Measurements from ENCODE around the gene NOL12. TPM values are rescaled to one million over a fixed set of nuclear protein-coding genes. Genes with fewer than 3 reads are reported as not detected.

NOL12 gene
- total RNA-seq, 1 experiment from 2014 or later: 32.9 TPM

DNA sequence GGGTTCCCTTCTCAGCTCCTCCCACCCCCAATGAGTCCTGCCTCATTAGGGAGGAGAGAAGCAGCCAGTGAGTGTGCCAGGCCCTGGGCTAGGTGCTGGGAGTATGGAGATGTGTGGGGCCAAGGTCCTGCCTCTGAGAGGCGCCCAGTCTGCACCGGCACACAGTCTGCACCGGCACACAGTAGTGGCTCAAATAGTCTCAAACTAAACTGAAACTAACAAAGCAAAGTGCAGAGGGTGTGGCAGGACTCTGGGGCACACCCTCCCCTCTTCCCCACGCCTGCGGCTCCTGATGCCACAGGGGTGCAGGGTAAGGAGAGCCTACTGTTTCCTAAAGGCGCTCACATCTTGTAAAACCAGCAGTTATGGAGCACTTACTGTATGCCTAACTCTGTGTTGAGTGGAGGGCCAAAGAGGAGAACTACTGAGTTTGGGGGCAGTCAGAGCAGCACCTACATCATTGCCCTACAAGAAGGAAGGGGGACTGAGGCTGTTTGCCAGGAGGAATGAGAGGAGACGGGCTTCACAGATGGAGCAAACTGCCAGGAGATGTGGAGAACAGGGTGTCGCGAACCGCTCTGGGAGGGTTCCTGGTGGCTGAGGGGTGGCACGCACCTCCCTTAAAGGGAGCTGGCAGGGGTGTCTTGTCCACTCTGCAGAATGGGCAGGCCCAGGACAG is 47.6 kb upstream of the NOL12 start:
- ATAC-seq (peak; percentile 3; the same call in 1 of the 2 replicates), DNase-seq (no peak)
- Histone ChIP-seq H3K36me3 (ENCODE audit: low read depth, low read length) (no peaks in the 10 kb centered on the region), H4K20me1 (ENCODE audit: low read length) (no peaks in the 10 kb centered on the region), H3K4me3 (ENCODE audit: low read length) (no peak overlapping the region), H3K9ac (ENCODE audit: low read length) (no peak overlapping the region), H3K27me3 (ENCODE audit: low read length) (no peaks in the 10 kb centered on the region), H3K4me1 (ENCODE audit: insufficient read depth, low read length) (peaks cover 9% of the 10 kb centered on the region; the same call in 1 of the 2 replicates), H3K27ac (ENCODE audit: low read length) (no peak overlapping the region), H2AFZ (ENCODE audit: low read length) (no peak overlapping the region), H3K9me3 (ENCODE audit: low read length) (no peaks in the 10 kb centered on the region), H3K4me2 (ENCODE audit: low read length) (no peak overlapping the region), H3K9me2 (replicated peaks; ENCODE audit: low read length) (no peaks in the 10 kb centered on the region), H3K79me2 (ENCODE audit: low read length) (0 out of 2 replicates have a peak, but pooled peaks cover 6% of the 10 kb centered on the region), H3F3A (ENCODE audit: low read length, unreplicated experiment) (no peaks in the 10 kb centered on the region)
- intact Hi-C loops (cut with micrococcal nuclease): no loop called here
- POLR2A ChIA-PET (ENCODE audit: unreplicated experiment): no interaction called here
- CTCF ChIA-PET: no interaction called here
- TF ChIP-seq, protein P1, sequence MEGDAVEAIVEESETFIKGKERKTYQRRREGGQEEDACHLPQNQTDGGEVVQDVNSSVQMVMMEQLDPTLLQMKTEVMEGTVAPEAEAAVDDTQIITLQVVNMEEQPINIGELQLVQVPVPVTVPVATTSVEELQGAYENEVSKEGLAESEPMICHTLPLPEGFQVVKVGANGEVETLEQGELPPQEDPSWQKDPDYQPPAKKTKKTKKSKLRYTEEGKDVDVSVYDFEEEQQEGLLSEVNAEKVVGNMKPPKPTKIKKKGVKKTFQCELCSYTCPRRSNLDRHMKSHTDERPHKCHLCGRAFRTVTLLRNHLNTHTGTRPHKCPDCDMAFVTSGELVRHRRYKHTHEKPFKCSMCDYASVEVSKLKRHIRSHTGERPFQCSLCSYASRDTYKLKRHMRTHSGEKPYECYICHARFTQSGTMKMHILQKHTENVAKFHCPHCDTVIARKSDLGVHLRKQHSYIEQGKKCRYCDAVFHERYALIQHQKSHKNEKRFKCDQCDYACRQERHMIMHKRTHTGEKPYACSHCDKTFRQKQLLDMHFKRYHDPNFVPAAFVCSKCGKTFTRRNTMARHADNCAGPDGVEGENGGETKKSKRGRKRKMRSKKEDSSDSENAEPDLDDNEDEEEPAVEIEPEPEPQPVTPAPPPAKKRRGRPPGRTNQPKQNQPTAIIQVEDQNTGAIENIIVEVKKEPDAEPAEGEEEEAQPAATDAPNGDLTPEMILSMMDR (conservative IDR thresholded peaks at IDR 0.05; ENCODE audit: low read depth, low read length): no peak
- TF ChIP-seq EZH2 (IDR thresholded peaks at IDR 0.05; ENCODE audit: low read length, unreplicated experiment) (no peak), EZH2phosphoT487 (IDR thresholded peaks at IDR 0.05; ENCODE audit: borderline replicate concordance, low read length) (no peak)
- BruUV-seq (replicated peaks): no TSS peak

DNA sequence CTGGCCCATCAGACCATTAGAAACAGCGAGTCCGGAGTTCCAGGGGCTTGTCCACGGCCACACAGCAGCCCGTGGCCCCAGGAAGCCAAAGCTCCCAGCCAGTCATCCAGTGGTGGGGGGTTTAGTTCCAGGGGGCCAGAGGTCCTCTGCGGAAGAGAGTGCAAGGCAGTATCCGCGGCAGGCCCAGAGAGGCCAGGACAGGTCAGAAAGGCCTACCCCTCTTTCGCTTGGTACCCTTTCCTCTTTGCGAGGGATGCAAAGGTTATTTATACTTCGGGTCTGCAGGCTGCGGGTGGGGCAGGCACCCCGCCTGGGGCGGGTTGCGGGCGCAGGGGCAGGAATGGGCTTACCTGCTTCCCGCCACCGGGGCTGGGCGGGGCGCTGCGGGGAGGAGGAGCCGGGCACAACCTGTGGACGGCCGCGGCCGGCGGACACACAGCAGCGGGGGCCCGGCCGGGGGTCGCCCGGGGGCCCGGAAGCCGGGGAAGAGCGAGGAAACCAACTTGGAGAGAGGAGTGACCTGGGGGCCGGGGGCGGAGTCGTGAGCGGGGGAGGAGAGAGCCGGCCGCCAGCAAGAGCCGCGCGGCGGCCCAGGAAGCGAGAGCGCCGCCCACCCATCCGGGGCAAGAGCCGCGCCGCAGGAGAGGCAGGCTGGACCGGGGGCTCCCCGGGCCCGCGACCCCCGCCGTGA is 46.9 kb upstream of the NOL12 start, which contains the start of gene SH3BP1:
SH3BP1 (plus strand) TSS at position 600 of the 691 bp plus-strand sequence. CDS start 119 bp downstream, outside the sequence.
- POLR2A ChIA-PET (ENCODE audit: unreplicated experiment): no interaction called here
- peak within 1 kb of the TSS; percentile 79 for H3K4me3 ChIP-seq (ENCODE audit: low read length)
- H2AFZ ChIP-seq (ENCODE audit: low read length): peak within 1 kb of the TSS; percentile 67
- 0 out of 2 replicates have a peak, but pooled peaks cover 6% of the 10 kb centered on the region for H3K79me2 ChIP-seq (ENCODE audit: low read length)
- H3K27me3 ChIP-seq (ENCODE audit: low read length): no peaks in the 10 kb centered on the region
- DNase-seq (peak; percentile 46), ATAC-seq (peak; percentile 47)
- no peaks in the 10 kb centered on the region for H4K20me1 ChIP-seq (ENCODE audit: low read length)
- H3F3A ChIP-seq (ENCODE audit: low read length, unreplicated experiment): no peaks in the 10 kb centered on the region
- no peaks in the 10 kb centered on the region for H3K36me3 ChIP-seq (ENCODE audit: low read depth, low read length)
- H3K27ac ChIP-seq (ENCODE audit: low read length): no peak within 1 kb of the TSS
- H3K9me3 ChIP-seq (ENCODE audit: low read length): no peaks in the 10 kb centered on the region
- intact Hi-C loops (cut with micrococcal nuclease): no loop called here
- peak within 1 kb of the TSS; percentile 90 for H3K4me2 ChIP-seq (ENCODE audit: low read length)
- peaks cover 9% of the 10 kb centered on the region; the same call in 1 of the 2 replicates for H3K4me1 ChIP-seq (ENCODE audit: insufficient read depth, low read length)
- no peaks in the 10 kb centered on the region for H3K9me2 ChIP-seq (replicated peaks; ENCODE audit: low read length)
- TF ChIP-seq EZH2phosphoT487 (IDR thresholded peaks at IDR 0.05; ENCODE audit: borderline replicate concordance, low read length): no peak
- no peak for TF ChIP-seq EZH2 (IDR thresholded peaks at IDR 0.05; ENCODE audit: low read length, unreplicated experiment)
- TF ChIP-seq, protein P1 (conservative IDR thresholded peaks at IDR 0.05; ENCODE audit: low read depth, low read length): no peak
- BruUV-seq (replicated peaks): no TSS peak
- H3K9ac ChIP-seq (ENCODE audit: low read length): peak within 1 kb of the TSS; percentile 56
- CTCF ChIA-PET: no interaction called here

Measured in PC-3 (cell line).